Measurements from ENCODE around the gene FTO.

Gene FTO

DNA sequence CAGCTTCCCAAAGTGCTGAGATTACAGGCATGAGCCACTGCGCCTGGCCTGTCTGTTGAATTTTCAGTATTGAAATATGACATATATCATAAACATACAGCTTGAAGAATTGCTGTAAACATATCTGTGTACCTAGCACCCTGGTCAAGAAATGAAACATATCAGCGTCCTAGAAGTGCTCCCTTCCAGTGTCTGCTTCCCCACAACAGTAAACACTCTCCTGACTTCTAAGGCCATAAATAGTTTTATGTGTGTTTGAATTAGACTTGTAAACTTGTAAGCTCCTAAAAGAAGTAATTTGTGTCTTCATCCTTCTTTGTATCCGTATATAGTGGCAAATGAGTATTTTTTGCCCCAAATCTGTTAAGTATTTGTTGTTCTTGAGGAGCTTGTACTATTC lies 132.2 kb downstream of the FTO start:
- in situ Hi-C loops (cut with HindIII; ENCODE audit: low pct_ligation_motif_present, low sequenced_read_pairs) = no loop called here

DNA sequence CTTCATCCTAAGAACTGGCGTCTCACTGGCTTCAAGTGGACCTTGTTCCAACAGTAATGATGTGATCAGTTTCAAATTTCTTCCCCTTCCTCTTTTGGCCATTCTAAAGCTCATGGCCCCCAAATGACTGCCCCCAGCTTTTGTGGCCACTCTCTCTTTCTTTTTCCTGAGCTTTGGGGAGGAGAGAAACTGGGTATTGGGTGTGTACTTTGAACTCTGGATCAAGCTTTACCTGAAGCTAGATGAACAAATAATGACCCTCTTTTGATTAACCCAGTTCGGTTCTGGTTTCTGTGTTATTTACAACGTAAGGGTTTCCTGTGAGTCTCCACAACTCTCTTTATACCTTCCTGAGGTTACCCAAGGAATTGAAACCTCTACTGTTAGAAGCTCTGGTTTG lies 132.7 kb downstream of the FTO start:
- TF ChIP-seq, protein P1, sequence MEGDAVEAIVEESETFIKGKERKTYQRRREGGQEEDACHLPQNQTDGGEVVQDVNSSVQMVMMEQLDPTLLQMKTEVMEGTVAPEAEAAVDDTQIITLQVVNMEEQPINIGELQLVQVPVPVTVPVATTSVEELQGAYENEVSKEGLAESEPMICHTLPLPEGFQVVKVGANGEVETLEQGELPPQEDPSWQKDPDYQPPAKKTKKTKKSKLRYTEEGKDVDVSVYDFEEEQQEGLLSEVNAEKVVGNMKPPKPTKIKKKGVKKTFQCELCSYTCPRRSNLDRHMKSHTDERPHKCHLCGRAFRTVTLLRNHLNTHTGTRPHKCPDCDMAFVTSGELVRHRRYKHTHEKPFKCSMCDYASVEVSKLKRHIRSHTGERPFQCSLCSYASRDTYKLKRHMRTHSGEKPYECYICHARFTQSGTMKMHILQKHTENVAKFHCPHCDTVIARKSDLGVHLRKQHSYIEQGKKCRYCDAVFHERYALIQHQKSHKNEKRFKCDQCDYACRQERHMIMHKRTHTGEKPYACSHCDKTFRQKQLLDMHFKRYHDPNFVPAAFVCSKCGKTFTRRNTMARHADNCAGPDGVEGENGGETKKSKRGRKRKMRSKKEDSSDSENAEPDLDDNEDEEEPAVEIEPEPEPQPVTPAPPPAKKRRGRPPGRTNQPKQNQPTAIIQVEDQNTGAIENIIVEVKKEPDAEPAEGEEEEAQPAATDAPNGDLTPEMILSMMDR (IDR thresholded peaks at IDR 0.05; ENCODE audit: low read depth, low read length, missing control alignments) = no peak
- Histone ChIP-seq H3K27me3 (replicated peaks) (no peaks in the 10 kb centered on the region), H3K27ac (no peak overlapping the region), H3K4me3 (ENCODE audit: low read depth, low read length) (no peak overlapping the region), H3K36me3 (replicated peaks) (no peaks in the 10 kb centered on the region)
- in situ Hi-C loops (cut with HindIII; ENCODE audit: low pct_ligation_motif_present, low sequenced_read_pairs) = no loop called here
- no peak for DNase-seq

More for the DNA sequence above, 132.2 kb downstream of the FTO start:
- no peak for DNase-seq
- no peak overlapping the region for H3K4me3 ChIP-seq (ENCODE audit: low read depth, low read length)
- no peak overlapping the region for H3K27ac ChIP-seq
- no peaks in the 10 kb centered on the region for H3K36me3 ChIP-seq (replicated peaks)
- TF ChIP-seq, protein P1 (IDR thresholded peaks at IDR 0.05; ENCODE audit: low read depth, low read length, missing control alignments) = no peak
- H3K27me3 ChIP-seq (replicated peaks) = no peaks in the 10 kb centered on the region

DNA sequence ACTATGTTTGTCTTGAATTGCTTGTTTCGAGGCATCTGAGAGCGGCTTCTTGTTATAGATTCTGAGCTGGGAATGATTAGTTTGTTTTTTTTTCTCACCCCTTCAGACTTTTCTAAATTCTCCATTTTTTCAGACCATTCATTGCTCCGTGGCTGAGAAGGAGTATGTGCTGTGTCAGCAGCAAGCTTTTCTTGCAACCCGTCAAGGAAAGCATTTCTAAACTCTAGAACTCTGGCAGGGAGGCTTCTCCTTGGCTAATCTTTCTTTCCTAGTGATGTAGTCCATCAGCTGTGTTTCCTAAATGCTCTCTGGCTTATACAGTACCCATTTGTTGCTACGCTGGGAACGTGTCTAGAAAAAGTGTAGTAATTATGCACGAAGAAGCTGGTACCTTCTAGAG lies 133.5 kb downstream of the FTO start:
- H3K36me3 ChIP-seq (replicated peaks) = no peaks in the 10 kb centered on the region
- in situ Hi-C loops (cut with HindIII; ENCODE audit: low pct_ligation_motif_present, low sequenced_read_pairs) = no loop called here
- DNase-seq = no peak
- H3K27me3 ChIP-seq (replicated peaks) = no peaks in the 10 kb centered on the region
- no peak overlapping the region for H3K4me3 ChIP-seq (ENCODE audit: low read depth, low read length)
- TF ChIP-seq, protein P1 (IDR thresholded peaks at IDR 0.05; ENCODE audit: low read depth, low read length, missing control alignments) = no peak
- no peak overlapping the region for H3K27ac ChIP-seq

DNA sequence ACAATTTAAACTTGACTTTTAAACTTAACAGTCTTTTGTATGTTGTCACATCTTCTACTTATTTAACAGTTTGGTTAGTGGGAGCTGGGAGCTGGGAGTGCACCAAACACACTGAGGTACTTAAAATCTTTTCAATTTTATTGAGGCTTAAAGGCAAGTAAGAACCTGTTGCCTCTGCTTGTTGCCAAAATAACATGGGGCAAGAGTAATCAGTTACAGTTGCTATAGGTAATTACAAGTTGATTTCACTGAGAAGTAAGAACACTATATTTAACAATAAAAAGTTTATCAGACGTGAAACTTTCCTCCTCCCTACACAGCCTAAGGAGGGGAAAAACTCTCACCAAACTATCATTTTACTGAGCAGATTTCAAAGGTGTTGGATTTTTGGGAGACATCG lies 135.2 kb downstream of the FTO start:
- H3K27ac ChIP-seq = no peak overlapping the region

DNA sequence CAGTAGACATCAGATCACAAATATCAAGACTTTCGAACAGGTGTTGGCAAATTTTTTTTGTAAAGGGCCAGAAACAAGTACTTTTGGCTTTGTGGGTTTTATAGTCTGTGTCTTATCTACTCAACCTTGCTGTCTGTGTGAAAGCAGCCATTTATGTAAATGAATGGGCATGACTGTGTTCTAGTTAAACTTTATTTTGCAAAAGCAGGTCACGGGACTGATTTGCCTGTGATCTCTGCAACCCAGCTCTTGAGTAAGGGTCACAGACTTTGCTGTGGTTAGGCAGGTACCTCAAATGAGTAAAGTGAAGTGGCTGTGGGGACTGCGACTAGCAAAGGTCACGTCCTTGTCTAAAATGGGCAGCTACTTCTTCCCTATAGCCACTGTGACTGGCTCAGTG lies 136.5 kb downstream of the FTO start:
- TF ChIP-seq, protein P1 (IDR thresholded peaks at IDR 0.05; ENCODE audit: low read depth, low read length, missing control alignments) = no peak
- in situ Hi-C loops (cut with HindIII; ENCODE audit: low pct_ligation_motif_present, low sequenced_read_pairs) = no loop called here
- Histone ChIP-seq H3K4me3 (ENCODE audit: low read depth, low read length) (no peak overlapping the region), H3K27me3 (replicated peaks) (no peaks in the 10 kb centered on the region), H3K36me3 (replicated peaks) (no peaks in the 10 kb centered on the region), H3K27ac (no peak overlapping the region)
- no peak for DNase-seq

More for the DNA sequence above, 135.2 kb downstream of the FTO start:
- TF ChIP-seq, protein P1 (IDR thresholded peaks at IDR 0.05; ENCODE audit: low read depth, low read length, missing control alignments) = no peak
- Histone ChIP-seq H3K27me3 (replicated peaks) (no peaks in the 10 kb centered on the region), H3K4me3 (ENCODE audit: low read depth, low read length) (no peak overlapping the region), H3K36me3 (replicated peaks) (no peaks in the 10 kb centered on the region)
- DNase-seq = no peak
- in situ Hi-C loops (cut with HindIII; ENCODE audit: low pct_ligation_motif_present, low sequenced_read_pairs) = no loop called here

DNA sequence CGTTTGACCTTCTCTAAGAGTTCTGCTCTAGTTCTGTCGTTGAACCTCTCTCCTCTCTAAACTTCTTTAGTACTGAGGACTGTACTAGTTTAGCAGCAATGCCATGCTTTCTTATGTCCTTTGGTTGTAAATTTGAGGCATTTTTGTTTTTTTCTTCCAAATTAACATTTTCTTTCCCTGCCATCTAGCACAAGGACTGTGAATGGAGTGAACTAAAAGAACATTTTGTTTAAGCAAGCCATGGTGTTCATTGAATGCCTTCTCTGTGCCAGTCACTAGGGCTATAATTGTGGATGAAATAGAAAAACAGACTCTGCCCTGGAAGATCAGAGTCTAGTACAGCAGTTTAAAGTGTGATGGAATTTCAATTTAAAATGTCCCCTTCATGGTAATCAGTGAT lies 137.9 kb downstream of the FTO start:
- no peak for DNase-seq
- no peak overlapping the region for H3K4me3 ChIP-seq (ENCODE audit: low read depth, low read length)
- H3K27me3 ChIP-seq (replicated peaks) = no peaks in the 10 kb centered on the region
- no peak overlapping the region for H3K27ac ChIP-seq
- in situ Hi-C loops (cut with HindIII; ENCODE audit: low pct_ligation_motif_present, low sequenced_read_pairs) = no loop called here
- no peaks in the 10 kb centered on the region for H3K36me3 ChIP-seq (replicated peaks)
- TF ChIP-seq, protein P1 (IDR thresholded peaks at IDR 0.05; ENCODE audit: low read depth, low read length, missing control alignments) = no peak

Data from brain microvascular endothelial cell (primary cell).